Stimulated activated CD8-positive, alpha-beta memory T cell treated with anti-CD3 and anti-CD28 coated beads, Interleukin-15, amount 100 ng/mL, for 4 hours (primary cell): ENCODE data around the gene MPO.
A peak's percentile ranks its signal among the peaks of the same experiment; 100 is the strongest.

Experiments
- DNase-seq, 2 donors: peaks; one replicate each; pipeline ENCODE4 v3.0.0-alpha.2; 2020; ENCODE audit warnings: low read depth in 2 of 2

The MPO gene

DNA sequence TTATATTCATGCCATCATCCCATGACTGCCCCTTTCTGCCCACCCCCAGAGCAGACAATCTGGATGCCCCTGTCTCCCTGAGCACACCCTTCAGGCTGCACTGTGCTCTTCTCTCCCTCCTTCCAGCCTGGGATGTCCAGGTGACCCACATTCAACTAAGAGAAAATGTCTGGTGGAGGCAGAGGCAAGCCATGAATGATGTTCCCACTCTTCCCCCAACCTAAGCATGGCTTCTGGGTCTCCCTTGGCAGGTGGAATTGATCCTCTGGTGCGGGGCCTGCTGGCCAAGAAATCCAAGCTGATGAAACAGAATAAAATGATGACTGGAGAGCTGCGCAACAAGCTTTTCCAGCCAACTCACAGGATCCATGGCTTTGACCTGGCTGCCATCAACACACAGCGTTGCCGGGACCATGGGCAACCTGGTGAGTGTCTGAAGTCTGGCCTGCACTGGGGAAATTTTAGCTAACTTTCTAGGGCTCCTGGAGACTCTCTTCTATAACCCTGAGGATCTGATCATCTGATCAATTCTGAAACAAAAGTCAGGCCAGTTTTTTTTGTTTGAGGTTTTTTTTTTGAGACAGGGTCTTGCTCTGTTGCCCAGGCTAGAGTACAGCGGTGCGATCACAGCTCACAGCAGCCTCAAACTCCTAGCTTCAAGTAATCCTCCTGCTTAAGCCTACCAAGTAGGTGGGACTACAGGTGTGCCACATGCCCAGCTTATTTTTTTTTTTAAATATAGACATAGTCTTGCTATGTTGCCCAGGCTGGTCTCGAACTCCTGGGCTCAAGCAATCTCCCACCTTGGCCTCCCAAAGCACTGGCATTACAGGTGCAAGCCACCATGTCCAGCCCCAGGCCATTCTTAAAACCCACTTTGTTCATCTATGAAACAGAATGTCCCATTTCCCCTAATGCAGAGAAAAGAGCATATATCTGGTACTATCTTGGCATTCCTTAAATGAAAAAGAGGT is 14.5 kb downstream of the MPO start:
- DNase-seq = no peak

DNA sequence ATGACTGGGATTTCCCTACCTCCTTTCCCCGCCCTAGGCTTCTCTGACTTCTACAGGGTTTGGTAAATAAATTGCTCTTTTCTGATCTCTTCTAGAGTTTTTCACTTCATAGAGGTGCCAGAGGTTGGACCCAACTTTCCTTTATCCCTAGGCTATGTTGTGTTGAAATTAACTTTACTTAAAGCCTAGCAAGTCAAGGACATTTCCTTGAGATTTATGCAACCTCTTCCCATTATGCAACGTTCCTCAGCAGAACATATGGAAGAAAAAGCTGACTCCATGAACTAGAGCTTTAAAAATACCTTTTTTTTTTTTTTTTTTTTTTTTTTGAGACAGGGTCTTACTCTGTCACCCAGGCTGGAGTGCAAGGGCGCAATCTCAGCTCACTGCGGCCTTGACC is 15.5 kb downstream of the MPO start:
- DNase-seq = no peak

DNA sequence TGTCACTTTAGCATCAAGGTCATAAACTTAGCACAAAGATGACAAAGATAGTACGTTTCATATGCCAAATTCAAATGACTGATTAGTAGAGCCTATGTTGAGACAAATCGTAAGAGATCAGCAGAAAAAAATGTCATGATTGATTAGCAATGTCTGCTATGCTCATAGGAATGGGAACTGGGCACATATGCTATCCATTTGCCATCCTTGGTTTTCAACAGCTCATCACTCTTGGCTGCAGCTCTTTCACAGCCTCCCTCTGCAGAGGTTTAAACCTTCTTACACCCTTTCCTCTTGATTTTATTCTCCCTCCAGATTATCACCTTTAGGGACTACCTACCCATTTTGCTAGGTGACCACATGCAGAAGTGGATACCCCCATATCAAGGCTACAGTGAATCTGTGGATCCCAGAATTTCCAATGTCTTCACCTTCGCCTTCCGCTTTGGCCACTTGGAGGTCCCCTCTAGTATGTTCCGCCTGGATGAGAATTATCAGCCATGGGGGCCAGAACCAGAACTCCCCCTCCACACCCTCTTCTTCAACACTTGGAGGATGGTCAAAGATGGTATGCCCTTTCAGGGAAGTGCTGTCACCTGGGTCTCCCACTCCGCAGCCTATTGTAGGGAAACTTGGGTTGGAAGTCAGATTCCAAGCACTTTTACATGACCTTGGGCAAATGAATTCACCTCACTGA is 16.2 kb downstream of the MPO start:
- DNase-seq = no peak

DNA sequence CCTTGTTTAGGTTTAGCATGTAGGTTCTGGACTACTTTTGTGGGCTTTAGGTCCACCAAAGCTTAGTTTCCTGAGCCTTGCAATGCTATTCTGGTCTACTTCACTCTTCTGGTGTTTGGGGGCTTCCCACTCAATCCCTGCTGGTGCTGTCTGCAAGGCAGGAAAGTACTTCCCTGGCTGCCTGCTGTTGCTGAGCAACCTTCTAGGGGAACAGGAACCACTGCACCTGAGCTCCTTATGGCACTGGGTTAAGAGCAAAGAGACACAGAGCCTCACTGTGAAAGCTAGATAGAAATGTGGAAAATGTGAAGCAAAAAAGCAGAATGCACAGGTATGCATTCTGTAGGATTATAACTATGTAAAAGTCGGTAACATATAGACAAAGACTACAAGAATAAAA is 17.0 kb downstream of the MPO start:
- no peak for DNase-seq

DNA sequence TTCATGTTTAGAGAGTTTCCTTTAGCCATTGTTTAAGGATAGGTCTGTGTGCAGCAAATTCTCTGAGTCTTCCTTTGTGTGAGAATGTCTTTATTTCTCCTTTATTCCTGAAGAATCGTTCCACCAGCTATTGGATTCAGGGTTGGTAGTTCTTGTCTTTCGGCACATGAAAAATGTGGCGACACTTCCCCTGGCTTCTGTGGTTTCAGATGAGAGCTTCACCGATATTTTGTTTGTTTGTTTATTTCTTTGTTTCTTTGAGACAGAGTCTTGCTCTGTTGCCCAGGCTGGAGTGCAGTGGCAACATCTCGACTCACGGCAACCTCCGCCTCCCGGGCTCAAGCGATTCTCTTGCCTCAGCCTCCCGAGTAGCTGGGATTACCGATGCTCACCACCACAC is 18.6 kb downstream of the MPO start:
- no peak for DNase-seq

DNA sequence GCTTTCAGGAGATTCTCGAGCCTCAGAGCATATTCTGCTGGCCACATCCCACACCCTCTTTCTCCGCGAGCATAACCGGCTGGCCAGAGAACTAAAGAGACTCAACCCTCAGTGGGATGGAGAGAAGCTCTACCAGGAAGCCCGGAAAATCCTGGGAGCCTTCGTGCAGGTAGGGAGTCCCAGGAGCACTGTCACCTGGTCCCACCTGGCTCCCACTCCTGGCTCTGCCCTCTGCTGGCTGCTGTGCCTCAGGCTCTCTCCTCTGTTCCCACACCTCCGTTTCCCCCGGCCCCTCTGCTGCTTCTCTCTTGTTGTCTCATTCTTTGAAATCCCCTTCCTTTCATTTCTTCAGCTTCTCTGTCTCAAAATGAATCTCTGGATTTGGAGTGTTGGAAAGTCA is 25.9 kb downstream of the MPO start:
- no peak for DNase-seq

DNA sequence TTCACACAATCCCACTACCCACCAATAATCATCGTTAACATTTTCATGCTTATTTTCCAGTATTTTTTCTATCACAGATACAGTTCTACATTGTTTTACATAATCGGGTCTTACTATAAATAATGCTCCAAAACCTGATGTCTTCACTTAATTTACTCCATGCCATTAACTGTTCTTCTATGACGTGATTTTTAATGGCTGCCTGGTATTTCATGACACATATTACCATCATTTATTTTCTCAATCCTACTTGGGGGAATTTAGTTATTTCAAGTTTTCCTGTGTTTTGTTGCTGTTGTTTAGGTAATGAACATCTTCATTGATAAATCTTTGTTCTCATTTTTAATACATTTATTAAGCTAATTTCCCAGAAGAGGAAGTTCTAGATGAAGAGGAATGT is 27.7 kb downstream of the MPO start:
- DNase-seq = no peak

DNA sequence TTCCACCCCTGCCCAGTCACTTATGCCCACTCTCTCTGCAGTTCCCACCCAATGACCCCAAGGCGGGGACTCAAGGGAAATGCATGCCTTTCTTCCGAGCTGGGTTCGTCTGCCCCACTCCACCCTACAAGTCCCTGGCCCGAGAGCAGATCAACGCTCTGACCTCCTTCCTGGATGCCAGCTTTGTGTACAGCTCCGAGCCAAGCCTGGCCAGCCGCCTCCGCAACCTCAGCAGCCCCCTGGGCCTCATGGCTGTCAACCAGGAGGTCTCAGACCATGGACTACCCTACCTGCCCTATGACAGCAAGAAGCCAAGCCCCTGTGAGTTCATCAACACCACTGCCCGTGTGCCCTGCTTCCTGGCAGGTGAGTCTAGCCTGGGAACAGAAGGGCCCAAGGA is 28.6 kb downstream of the MPO start:
- DNase-seq = no peak

DNA sequence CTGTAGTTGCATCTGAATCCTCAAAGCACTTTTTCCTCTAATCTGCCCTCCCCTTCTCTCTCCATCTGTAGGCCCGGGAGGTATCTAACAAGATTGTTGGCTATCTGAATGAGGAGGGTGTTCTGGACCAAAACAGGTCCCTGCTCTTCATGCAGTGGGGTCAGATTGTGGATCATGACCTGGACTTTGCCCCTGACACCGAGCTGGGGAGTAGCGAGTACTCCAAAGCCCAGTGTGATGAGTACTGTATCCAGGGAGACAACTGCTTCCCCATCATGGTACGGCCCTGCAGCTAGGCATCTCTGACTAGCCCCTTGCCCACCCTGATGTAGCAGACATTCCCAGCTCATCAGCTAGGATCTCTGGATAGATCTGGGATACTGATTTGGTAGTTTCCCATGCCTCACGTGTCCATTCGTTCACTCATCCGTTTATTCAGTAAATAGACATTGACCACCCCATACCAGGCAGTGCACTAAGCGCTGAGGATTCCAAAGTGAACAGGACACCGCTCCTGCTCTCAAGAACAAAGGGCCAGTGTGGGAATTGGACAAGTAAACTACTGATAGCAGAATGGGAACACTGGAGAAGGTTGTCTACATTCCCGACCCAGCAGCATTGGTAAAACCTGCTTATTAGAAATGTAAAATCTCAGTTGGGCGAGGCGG is 30.3 kb downstream of the MPO start:
- DNase-seq = no peak

DNA sequence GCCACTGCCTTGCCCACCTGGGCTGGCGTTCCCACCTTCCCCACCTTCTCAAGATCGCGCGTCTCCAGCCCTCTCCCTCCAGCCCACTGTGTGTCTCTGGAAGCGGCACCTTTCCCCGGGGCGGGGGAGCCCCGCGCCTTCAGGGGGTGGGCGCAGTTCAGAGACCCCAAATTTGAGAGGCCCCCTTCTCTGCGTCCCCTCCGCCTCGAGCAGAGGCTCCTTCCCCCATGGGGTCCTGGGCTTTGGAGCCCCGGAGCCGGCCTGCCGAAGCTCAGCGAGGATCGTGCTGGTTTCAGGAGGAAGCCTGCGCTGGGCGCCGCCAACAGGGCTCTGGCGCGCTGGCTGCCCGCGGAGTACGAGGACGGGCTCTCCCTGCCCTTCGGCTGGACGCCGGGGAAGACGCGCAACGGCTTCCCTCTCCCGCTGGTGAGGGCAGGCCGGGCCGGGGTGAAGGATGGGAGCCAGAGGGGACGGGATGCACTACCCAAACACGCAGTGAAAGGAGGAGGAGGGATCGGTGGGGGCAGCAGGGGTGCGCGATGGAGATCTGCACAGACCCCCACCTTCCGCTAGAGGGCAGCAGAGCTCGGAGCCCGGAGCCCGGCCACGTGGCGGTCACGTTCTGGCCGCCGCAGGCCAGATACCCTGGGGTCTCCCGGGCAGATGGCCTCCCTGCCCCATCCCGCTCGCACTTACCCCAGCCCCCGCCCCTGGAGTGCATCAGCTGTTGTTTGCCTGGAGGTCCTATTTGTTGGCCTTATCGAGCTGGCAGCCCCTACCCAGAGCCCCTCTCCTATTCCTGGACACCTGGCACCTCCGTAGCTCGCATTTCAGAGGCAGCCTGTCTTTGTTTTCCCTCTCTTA is 31.2 kb downstream of the MPO start:
- peak; percentile 55 to 62 for DNase-seq

DNA sequence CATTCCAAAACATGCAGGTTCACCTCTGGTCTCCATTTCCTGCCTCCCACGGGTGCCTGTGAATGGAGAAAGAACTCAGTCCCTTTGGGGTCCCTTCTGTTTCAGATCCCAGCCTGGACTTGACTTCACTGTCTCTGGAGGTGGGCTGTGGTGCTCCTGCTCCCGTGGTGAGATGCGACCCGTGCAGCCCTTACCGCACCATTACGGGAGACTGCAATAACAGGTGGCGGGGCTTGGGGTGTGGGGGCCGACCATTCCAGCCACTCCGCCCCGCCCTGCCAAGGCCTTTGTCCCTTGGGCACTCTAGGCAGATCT is 31.8 kb downstream of the MPO start:
- DNase-seq = no peak

DNA sequence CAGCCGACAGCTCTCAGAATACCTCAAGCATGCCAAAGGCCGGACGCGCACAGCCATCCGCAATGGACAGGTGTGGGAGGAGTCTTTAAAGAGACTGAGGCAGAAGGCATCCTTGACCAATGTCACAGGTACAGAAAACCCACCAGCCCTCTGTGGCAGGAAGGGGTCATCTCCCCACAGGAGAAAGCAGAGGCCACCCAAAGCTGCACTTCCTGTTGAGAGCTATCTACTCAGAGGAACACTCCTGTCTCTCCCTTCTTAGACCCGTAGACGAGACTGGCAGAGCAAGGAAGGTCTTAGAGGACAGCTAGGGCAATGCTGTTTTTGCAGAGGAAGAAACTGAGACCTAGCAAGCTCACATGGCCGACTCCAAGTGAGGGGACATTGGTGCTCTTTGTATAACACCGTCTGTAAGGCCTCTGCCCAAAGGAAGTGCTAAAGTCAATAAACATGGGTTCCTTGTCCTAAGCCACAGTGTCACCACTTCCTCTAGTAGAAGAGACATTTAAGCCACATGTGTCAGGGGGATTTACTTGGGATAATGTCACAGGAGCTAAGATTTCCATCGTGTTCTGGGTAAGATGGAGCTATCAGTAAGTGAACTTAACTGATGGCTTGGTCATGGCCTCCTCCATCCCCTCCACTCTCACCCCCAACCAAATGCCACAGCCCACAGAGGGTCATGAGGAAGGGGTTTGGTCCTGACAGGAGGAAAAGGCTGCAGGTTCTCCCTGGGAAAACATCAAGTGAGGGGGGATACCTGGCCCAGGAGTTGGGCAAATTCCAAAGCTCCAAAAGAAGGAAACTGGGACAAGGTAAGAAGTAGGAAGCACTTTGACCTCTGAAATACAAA is 33.0 kb downstream of the MPO start:
- DNase-seq = no peak

DNA sequence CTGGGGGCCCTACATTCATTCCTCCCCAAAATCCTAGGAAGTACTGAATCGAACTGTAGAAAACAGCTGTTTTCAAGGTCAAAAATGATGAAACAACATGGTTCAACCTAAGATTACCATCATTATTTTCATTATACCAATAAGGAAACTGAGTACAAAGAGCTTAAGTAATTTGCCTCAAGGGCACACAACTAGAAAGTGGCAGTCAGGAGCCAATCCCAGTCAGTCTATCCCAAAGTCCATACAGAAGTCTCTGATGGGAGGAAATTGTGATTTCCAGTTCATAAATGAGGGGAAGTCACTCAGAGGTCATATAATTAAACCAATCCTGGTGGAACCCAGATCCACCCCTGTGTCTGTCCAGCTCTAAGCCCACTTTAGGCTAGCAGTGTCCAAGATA is 34.0 kb downstream of the MPO start:
- DNase-seq = no peak

DNA sequence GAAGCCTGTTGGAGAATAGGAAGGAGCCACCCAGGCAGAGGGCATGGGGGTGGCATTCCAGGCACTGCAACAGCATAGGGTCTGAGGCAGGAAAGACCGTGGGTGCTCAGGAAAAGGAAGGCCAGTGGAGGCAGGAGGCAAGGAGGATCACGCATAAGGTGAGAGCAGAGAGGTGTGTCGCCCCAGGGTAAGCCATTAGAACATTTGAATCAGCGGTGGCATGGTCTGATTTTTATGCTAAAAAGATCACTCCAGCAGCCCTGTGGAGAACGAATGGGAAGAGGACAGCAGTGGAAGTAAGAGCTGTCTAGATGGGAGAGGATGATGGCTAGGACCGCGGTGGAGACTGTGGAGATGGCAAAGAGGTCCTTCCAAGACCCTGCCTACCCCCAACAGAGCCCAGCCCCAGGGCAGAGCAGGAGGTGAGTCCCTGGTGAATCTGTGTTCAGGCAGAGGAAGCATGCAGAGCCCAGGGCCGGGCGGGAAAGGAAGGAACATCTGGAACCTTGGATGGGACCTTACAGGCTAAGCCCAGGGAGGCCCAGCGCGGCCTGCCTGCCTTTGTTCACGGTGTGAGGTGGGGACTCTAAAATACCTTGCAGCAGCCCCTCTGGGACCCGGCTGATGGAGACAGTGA is 34.5 kb downstream of the MPO start:
- no peak for DNase-seq

DNA sequence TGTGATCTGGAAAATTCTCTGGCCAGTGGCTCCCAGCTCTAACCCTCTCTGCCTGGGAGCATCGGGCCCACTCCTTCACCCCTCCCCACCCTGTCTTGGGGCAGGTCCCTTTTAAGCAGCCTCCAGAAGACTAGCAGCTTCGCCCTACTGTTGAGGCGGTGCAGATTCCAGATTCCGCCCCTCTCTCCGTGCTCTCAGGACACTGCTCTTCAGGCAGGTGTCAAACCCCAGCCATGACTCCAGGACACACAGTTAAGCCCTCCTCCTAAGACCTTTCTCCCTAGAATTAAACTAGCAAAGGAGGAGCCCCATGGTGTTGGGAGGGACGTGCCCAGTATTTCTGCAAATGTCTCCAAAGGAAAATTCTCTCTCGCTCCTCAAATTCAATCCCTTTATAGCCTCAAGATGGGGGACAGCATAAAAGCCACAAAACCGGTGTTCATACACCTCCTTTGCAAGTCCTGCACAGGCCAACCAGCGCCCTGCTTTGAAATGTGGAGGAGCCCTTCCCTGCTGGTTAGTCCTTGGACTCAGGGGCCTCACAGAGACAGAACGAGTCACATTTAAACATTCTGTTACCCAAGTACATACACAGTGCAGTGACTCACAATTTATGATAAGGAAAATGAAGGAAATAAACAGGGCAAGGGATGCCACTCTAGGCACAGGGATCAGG is 35.2 kb downstream of the MPO start:
- no peak for DNase-seq

DNA sequence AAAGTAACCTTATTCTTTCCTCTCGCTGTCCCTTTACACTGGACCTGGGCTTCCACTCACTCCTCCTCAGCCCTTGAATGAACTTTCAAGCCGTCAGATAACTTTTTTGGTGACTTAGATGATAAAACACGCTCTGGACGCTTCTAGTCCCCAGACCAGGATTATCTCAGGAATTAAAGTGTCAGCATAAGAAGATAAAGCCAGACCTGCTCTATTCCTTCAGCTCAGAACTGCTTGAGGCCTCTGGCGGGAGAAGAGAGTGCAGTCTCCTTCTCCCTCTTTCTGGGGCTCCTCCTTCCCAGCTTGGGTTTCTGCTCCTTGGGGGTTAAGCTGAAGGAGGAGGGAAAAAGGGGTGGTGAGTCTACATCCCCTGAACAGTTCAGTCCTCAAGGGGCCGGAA is 35.8 kb downstream of the MPO start:
- no peak for DNase-seq

DNA sequence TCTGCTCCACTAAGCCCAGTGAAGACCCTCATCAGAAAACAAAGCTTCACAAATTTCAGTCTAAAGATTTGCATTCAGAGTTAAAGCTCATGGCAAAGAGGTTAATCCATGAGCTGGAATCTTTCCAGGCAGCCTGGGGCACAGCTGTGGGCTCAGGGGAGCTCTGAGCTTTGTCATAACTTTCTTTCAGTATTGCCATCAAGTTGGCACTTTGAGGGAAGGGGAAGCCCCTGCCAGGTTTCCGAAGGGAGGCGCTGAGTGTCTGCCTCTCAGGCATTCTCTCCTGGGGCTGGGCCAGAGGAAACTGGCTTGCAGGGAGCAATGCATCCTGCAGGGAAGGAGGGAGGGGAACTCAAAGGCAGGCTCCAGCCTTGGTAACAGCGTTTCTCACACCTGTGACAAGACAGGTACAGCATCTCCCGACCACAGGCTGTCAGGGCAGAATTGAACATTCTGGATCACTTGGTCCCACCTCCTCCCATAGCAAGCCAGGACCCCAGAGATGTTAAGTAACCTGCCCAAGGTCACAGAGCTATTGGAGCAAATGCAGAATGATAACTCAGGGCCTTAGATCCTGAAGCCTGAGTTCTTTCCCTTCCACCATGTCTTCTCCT is 38.5 kb downstream of the MPO start:
- no peak for DNase-seq

DNA sequence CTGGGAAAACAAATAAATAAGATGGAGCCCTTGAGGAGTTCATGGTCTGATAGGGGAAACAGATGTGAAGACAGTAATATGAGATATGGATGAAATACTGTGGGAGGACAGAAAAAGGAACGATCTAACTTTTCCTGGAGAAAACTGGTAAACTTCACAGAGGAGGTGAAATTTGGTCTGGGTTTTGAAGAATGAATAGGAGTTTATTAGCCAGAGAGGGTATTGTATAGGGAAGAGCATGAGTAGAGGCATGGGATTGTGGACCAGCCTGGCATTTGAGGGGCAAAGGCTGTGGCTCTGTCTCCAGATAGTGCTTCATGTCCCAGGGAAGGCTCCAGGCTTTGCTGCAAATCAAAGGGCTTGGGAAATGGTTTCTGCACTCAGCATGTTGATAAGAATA is 40.7 kb downstream of the MPO start:
- DNase-seq = no peak

DNA sequence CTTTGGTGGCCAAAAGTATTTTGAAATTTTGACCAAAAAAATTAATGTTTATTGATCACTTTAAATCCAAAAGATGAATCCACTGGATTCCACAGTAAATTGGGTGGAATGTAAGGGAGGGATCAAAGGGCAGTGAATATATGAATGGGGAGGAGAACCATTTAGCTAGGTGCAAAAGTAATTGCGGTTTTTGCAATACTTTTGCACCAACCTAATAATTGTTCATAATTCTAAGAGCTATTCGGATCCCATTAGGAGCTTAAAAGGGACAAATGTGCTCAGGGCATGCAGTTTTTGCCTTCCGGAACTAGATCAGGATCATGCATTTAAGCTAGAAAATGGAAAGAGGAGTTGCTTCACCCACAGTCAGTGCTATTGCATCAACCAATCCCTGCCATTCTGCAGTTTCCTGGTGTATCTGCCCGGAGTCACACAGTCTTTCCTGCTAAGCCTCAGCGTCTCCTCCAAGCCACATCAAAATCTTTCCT is 42.5 kb downstream of the MPO start, which contains the start of gene LPO:
TSS of gene LPO (plus strand) at position 438 of the 488 bp plus-strand sequence. CDS start 4,396 bp downstream, outside the sequence.
- no peak for DNase-seq
